Uterus (tissue), 4 donors: Measurements from ENCODE around the gene STK17A. TPM values are rescaled to one million over a fixed set of nuclear protein-coding genes. Genes with fewer than 3 reads are reported as not detected.

Experiments used
- DNase-seq, 2 donors: peaks; one replicate each; pipeline ENCODE4 v3.0.0-alpha.2; 2019 to 2020
- H3K27ac ChIP-seq, 2 donors: fragments of 200-600 bp; sonication (generic); 1 replicate in 1 of 2; 2 replicates in 1 of 2; pipeline ENCODE4 v1.5.1; 2016 to 2018
- H3K27me3 ChIP-seq, 2 donors: fragments of 200-600 bp; sonication (generic); one replicate each; pipeline ENCODE4 v1.5.1; 2018 to 2019; ENCODE audit warnings: control low read depth in 1 of 2
- H3K36me3 ChIP-seq, 2 donors: fragments of 200-600 bp; sonication (generic); one replicate each; pipeline ENCODE4 v1.5.1; 2019; ENCODE audit warnings: control low read depth in 1 of 2
- H3K4me1 ChIP-seq, 2 donors: fragments of 200-600 bp; sonication (generic); one replicate each; pipeline ENCODE4 v1.5.1; 2018 to 2019; ENCODE audit warnings: control low read depth in 1 of 2
- H3K4me3 ChIP-seq, 2 donors: fragments of 200-600 bp; sonication (generic); 1 replicate in 1 of 2; 2 replicates in 1 of 2; pipeline ENCODE4 v1.5.1; 2018 to 2019; ENCODE audit warnings: mild to moderate bottlenecking in 1 of 2
- H3K9me3 ChIP-seq, 2 donors: fragments of 200-600 bp; sonication (generic); one replicate each; pipeline ENCODE4 v1.5.1; 2019; ENCODE audit warnings: control low read depth in 1 of 2
- CTCF ChIP-seq, 4 experiments: fragments of 200-600 bp in 2 of 4; fragments of 450-650 bp in 2 of 4; sonication (generic) in 2 of 4; IDR thresholded peaks; one replicate each; pipeline ENCODE4 v1.5.1; 2016 to 2019; ENCODE audit warnings: antibody characterized with exemption in 4 of 4, mild to moderate bottlenecking in 2 of 4, moderate library complexity in 1 of 4
- POLR2A ChIP-seq, 2 donors: fragments of 450-650 bp; IDR thresholded peaks; one replicate each; pipeline ENCODE4 v1.6.1; 2016; ENCODE audit warnings: antibody characterized with exemption in 2 of 2, mild to moderate bottlenecking in 1 of 2, moderate library complexity in 1 of 2
- intact Hi-C: fragments of 100-400 bp; cut with DNase I; formaldehyde crosslinking; loops from one replicate; pipeline ENCODE4 v1.15.1; 2023; ENCODE audit warnings: low total_unique reads
- total RNA-seq, 4 donors: library from RNA; depleted of rRNA in 3 of 4; stranded (reverse); fragments of >200 nt in 3 of 4; gene quantifications; one replicate each; pipeline versions ENCODE4 v1.1.0 to v1.2.4, GENCODE V29; 2014 to 2023
- donor health status: DM: yes; HTN: yes; CAD: no.

The STK17A gene
- total RNA-seq, 4 donors from 2014 or later, result 2.3 to 25.2 (median 7.5) TPM

- no peak for DNase-seq
- H3K27me3 ChIP-seq, result no peaks in the 10 kb centered on the region
- H3K4me3 ChIP-seq, result no peak overlapping the region
- no peaks in the 10 kb centered on the region for H3K4me1 ChIP-seq
- no peaks in the 10 kb centered on the region for H3K9me3 ChIP-seq
- intact Hi-C loops, result loop anchor here (10.0 kb wide), 1 partner anchor 246 kb away; no protein-coding TSS in a partner anchor
- H3K27ac ChIP-seq, result no peak overlapping the region
- TF ChIP-seq CTCF (IDR thresholded peaks at IDR 0.05) (no peak), POLR2A (IDR thresholded peaks at IDR 0.05) (no peak)
- H3K36me3 ChIP-seq, result no peaks in the 10 kb centered on the region
Observed at GRCh38 chr7:43589133-43589478, 6.2 kb downstream of the STK17A start.

- TF ChIP-seq CTCF (IDR thresholded peaks at IDR 0.05), result no peak
- TF ChIP-seq POLR2A (IDR thresholded peaks at IDR 0.05), result no peak
- no peaks in the 10 kb centered on the region for H3K27me3 ChIP-seq
- no peaks in the 10 kb centered on the region for H3K4me1 ChIP-seq
- H3K36me3 ChIP-seq, result no peaks in the 10 kb centered on the region
- no peaks in the 10 kb centered on the region for H3K9me3 ChIP-seq
- H3K4me3 ChIP-seq, result no peak overlapping the region
- intact Hi-C loops, result loop anchor here (10.0 kb wide), 1 partner anchor 245 kb away; no protein-coding TSS in a partner anchor
- DNase-seq, result no peak
- no peak overlapping the region for H3K27ac ChIP-seq
Observed at GRCh38 chr7:43589728-43590127, 6.8 kb downstream of the STK17A start.

- intact Hi-C loops, result no loop called here
- TF ChIP-seq POLR2A (IDR thresholded peaks at IDR 0.05) (no peak), CTCF (IDR thresholded peaks at IDR 0.05) (no peak)
Observed at GRCh38 chr7:43590862-43591557, 8.1 kb downstream of the STK17A start.

GRCh38 chr7:43591558-43592180, 8.8 kb downstream of the STK17A start:
- no peak for TF ChIP-seq CTCF (IDR thresholded peaks at IDR 0.05)
- no peak for TF ChIP-seq POLR2A (IDR thresholded peaks at IDR 0.05)
- H3K4me3 ChIP-seq, result no peak overlapping the region
- H3K36me3 ChIP-seq, result no peaks in the 10 kb centered on the region
- H3K27me3 ChIP-seq, result no peaks in the 10 kb centered on the region
- H3K27ac ChIP-seq, result no peak overlapping the region
- H3K4me1 ChIP-seq, result no peaks in the 10 kb centered on the region
- H3K9me3 ChIP-seq, result no peaks in the 10 kb centered on the region
- intact Hi-C loops, result no loop called here
- no peak for DNase-seq

More at GRCh38 chr7:43590862-43591557, 8.1 kb downstream of the STK17A start:
- no peak for DNase-seq
- H3K9me3 ChIP-seq, result no peaks in the 10 kb centered on the region
- H3K36me3 ChIP-seq, result no peaks in the 10 kb centered on the region
- no peaks in the 10 kb centered on the region for H3K4me1 ChIP-seq
- no peak overlapping the region for H3K27ac ChIP-seq
- H3K4me3 ChIP-seq, result no peak overlapping the region
- H3K27me3 ChIP-seq, result no peaks in the 10 kb centered on the region

- H3K27me3 ChIP-seq, result no peaks in the 10 kb centered on the region
- H3K4me3 ChIP-seq, result no peak overlapping the region
- no peaks in the 10 kb centered on the region for H3K9me3 ChIP-seq
- no peaks in the 10 kb centered on the region for H3K4me1 ChIP-seq
- DNase-seq, result no peak
- no peak overlapping the region for H3K27ac ChIP-seq
- H3K36me3 ChIP-seq, result no peaks in the 10 kb centered on the region
- intact Hi-C loops, result no loop called here
- TF ChIP-seq CTCF (IDR thresholded peaks at IDR 0.05) (no peak), POLR2A (IDR thresholded peaks at IDR 0.05) (no peak)
Observed at GRCh38 chr7:43592326-43592725, 9.4 kb downstream of the STK17A start.
